Fibroblast of skin of scalp (primary cell): ENCODE results near the gene MUC6.
A peak's percentile ranks its signal among the peaks of the same experiment; 100 is the strongest.
"Not testable (repeated sequence)": the region's sequence is repeated elsewhere in the genome, so short reads cannot be mapped to it uniquely, and the experiment has no call there.

ENCODE experiments used
- DNase-seq: peaks from one replicate; pipeline ENCODE4 v3.0.0-alpha.2; 2013

The MUC6 gene

GRCh38 chr11:986270-986951, 50.1 kb downstream of the MUC6 start:
- no peak for DNase-seq

GRCh38 chr11:985848-986247, 50.7 kb downstream of the MUC6 start:
- DNase-seq: no peak

DNA sequence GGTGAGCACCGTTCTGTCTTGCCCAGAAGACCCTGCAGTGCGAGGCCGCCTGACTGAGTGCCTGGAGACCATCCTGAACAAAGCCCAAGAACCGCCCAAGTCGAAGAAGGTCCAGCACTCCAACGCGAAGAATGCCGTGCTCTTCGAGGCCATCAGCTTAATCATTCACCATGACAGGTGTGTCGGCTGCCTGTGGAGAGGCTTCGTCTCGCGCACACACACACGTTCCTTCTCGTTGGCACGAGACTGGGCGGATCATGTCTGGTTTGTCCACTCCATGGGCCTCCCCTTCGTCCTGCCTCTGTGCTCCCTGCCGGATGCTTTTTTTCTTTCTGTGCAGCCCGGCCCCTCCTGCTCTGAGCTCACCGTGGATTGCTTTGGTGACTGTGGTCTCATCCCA, 51.1 kb downstream of the MUC6 start:
- no peak for DNase-seq

DNA sequence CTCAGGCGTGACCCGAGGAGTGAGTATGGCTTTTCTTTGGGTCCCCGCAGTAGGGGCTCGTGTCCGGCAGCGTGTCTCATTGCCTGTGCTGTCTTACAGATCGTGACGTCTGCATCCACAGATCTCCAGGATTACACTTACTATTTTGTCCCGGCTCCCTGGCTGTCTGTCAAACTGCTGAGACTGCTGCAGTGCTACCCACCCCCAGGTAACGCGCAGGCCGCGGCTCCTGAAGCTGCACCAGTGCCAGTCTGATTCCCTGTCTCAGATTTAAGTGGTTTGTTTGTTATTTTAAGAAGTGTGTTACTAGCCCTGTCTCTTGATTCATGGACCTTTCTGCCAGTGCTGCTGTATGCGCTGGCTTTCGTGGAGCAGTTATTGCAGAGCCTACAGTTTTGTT, 52.0 kb downstream of the MUC6 start:
- DNase-seq: no peak

GRCh38 chr11:981764-982163, 54.8 kb downstream of the MUC6 start:
- DNase-seq: no peak

- peak; percentile 34 for DNase-seq
These were observed 55.8 kb downstream of the MUC6 start for GRCh38 chr11:980438-981357.

- DNase-seq: no peak
These were observed 57.7 kb downstream of the MUC6 start for GRCh38 chr11:978781-979180.

- DNase-seq: no peak
These were observed 58.4 kb downstream of the MUC6 start for GRCh38 chr11:977830-978720.

DNA sequence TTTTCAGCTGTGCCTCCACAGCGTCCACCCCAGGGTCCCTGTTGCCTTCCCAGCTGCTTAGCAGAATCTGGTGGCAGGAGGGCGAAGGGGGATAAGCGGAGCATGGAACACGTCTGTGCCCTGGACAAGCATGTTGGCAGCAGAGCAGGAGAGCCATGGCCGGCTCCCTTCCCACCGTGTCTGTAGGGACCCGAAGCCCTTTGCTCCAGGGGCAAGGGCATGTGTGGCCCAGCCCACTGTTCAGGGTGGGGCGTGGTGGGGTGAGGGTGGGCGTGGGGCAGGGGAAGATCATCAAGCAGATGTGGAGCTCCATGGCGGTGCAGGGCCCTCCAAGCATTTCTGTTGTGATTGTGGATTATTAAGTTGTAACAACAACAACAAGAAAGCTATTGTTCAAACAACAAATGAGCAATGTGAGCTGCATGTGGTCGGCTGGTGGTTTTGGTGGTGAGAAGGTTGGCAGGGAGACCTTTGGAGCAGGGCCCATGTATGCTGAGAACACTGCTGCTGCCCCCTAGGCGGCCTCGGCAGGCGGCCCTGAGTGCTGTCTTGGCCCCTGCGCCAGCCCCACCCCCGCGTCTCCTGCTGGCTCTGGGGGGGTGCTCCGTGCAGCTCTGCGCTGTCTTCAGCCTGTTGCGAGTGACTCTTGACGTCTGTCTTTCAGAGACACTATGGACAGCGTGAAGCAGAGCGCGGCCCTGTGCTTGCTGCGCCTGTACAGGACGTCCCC, 59.9 kb downstream of the MUC6 start:
- peak; percentile 69 for DNase-seq

DNA sequence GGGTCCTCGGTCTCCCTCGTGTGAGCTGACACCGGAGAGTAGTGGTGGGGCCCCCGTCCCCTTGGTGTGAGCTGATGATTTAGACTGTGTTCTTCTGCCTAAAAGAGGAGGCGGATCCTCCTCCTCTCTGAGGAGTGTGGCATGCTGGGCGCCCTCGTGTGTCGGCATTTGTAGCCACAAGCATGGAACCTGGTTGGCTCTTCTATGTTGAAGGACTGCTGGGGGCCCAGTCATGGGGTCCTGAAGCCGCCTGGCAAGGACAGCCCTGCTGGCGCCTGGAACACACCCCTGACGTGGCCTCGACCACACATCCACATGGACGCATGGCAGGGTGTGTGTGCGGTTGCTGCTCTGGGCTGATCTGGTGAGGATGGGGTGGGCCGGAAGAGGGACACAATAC, 60.7 kb downstream of the MUC6 start:
- peak; percentile 59 for DNase-seq

DNA sequence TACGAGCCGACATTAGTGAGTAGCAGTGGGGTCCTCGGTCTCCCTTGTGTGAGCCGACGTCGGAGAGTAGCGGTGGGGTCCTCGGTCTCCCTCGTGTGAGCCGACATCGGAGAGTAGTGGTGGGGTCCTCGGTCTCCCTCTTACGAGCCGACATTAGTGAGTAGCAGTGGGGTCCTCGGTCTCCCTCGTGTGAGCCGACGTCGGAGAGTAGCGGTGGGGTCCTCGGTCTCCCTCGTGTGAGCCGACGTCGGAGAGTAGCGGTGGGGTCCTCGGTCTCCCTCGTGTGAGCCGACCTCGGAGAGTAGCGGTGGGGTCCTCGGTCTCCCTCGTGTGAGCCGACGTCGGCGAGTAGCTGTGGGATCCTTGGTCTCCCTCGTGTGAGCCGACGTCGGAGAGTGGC, 61.1 kb downstream of the MUC6 start:
- DNase-seq: not testable (repeated sequence)

DNA sequence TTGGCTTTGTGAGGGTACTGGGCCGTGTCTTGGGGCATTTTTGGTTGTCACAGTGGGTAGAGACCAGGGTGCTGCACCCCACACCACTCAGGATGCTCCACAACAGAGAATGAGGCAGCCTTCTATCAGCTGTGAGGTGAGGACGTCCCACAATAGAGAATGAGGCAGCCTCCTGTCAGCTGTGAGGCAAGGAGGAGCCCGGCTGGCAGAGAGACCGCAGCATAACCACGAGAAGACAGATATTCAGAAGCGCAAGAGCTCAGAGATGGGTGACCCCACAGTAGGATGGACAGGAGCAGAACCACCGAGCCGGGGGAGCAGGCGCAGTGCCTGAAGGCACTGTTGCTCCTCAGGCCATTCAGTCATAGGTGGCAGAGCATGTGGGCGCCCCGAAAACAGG, 63.3 kb downstream of the MUC6 start:
- no peak for DNase-seq

- DNase-seq: no peak
These were observed 63.9 kb downstream of the MUC6 start for GRCh38 chr11:972523-973211.

- no peak for DNase-seq
These were observed 64.7 kb downstream of the MUC6 start for GRCh38 chr11:971731-972365.

DNA sequence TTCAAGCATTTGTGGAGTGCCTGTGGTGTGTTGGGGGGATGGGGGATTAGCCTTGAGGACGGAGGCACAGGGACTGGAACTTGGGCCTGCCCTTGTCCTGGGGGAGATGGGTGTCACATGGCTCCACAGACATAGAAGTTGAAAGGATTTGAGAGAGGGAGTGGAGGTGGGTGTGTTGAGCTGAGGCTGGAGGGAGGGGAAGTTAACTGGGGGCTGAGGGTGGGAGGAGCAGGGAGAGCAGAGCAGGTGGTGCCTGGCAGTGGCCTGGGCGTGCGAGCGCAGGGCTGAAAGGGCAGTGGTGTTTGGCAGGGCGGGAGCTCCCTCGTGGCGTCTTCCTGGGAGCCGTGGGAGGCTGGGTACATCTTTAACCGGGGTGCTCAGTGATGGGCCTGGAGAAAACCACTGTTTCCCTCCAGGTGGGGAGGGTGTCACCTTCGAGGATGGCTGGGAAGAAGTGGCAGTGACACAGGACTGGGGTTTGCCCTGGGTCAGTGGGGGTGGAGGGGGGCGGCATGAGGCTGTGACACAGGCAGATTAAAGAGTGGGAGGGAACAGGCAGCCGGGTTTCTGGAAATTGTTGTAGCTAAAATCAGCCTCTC, 65.3 kb downstream of the MUC6 start:
- DNase-seq: no peak

DNA sequence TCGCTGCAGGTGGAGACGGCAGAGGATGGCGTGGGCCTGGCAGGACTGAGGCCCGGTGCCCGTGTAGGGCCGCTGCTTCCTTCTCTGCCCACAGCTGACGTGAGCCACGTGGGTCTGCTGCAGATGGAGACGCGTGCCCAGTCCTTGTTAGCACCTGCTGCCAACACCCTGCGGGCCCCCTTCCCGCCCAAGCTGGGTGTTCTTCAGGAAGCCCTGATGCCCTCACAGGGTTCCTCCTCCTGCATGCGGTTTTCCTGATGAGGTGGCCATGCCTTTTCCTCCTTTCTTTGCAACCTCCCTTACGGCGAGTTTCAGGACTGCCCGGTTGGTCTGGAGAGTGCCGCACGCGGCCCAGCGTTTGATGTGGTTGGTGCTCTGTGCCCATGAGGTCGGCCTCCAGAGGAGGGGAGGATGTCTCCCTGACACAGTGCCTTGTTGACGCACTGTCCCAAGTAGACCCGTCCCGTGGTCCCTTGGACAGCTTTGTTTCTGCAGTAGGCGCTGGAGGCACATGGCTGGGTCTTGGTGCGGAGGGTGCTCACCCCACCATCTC, 66.1 kb downstream of the MUC6 start:
- DNase-seq: no peak

GRCh38 chr11:969651-970205, 66.8 kb downstream of the MUC6 start:
- no peak for DNase-seq

GRCh38 chr11:968822-969221, 67.7 kb downstream of the MUC6 start:
- no peak for DNase-seq

DNA sequence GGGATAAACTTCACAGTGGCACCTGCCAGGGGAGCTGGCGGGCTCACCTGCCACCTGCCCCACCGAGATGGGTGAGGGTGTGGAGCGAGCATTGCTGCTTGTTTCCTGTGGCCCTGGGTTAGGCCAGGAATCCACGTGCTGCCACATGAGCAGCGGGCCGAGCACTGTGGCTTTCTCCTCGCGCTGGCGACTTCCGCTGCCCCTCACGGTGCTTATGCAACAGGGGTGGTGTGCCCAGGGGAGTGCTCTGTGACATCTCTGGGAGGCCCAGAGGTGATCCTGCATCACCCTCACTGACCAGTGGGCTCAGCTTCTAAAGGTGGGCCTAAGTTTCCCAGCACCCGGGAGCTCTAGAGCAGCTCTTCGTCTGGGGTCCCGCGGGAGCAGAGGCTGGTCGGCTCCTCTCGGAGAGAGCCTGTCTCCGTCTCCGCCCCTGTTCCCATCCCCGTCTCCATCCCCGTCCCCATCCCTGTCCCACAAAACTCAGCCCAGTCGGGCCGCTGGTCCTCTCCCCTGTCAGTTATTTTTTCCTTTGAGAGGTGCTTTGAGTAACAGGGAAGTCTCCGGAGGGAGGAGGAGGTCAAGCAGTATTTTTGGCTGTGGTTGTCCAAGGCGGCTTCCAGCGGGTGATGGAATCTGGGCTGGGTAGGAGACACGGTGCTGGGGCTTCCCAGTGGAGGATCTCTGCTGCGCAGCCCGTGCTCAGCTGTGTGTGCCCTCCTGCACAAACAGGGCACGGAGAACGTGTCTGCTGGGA, 68.3 kb downstream of the MUC6 start:
- DNase-seq: no peak
